HEK293T (cell line): ENCODE measurements around the gene SLC12A8.

Experiments used
- CTCF ChIA-PET: fragments of 350-600 bp; formaldehyde crosslinking; extraction: SDS; loops from one replicate; lab custom pipeline; 2021; ENCODE audit warnings: antibody characterized with exemption, inconsistent platforms; lab: Yijun Ruan, JAX
- POLR2A ChIA-PET: fragments of 350-600 bp; formaldehyde crosslinking; extraction: SDS; loops from one replicate; lab custom pipeline; 2020; ENCODE audit warnings: antibody characterized with exemption, inconsistent platforms; lab: Yijun Ruan, JAX
- DNase-seq: peaks from one replicate; pipeline ENCODE4 v3.0.0; 2012; ENCODE audit warnings: mixed read lengths; ENCODE audit errors: extremely low spot score
- ARNT ChIP-seq: fragments of 450-650 bp; IDR thresholded peaks from 2 replicates; pipeline ENCODE4 v1.6.1; 2017; ENCODE audit warnings: mild to moderate bottlenecking
- BHLHE40 ChIP-seq: fragments of 450-650 bp; IDR thresholded peaks from 2 replicates; pipeline ENCODE4 v1.6.1; 2016; ENCODE audit warnings: mild to moderate bottlenecking, moderate library complexity, borderline replicate concordance
- CTBP1 ChIP-seq: fragments of 450-650 bp; IDR thresholded peaks from 2 replicates; pipeline ENCODE4 v1.6.1; 2016; ENCODE audit warnings: borderline replicate concordance
- ELF4 ChIP-seq: fragments of 450-650 bp; IDR thresholded peaks from 2 replicates; pipeline ENCODE4 v1.6.1; 2017; ENCODE audit warnings: antibody characterized with exemption
- FOXA1 ChIP-seq: fragments of 450-650 bp; IDR thresholded peaks from 2 replicates; pipeline ENCODE4 v1.6.1; 2016; ENCODE audit warnings: mild to moderate bottlenecking
- FOXK2 ChIP-seq: fragments of 450-650 bp; IDR thresholded peaks from 2 replicates; pipeline ENCODE4 v1.6.1; 2016; ENCODE audit warnings: mild to moderate bottlenecking
- FOXM1 ChIP-seq: fragments of 450-650 bp; IDR thresholded peaks from 2 replicates; pipeline ENCODE4 v1.6.1; 2017; ENCODE audit warnings: mild to moderate bottlenecking, borderline replicate concordance
- HDGF ChIP-seq: fragments of 450-650 bp; IDR thresholded peaks from 2 replicates; pipeline ENCODE4 v1.6.1; 2017; ENCODE audit warnings: antibody characterized with exemption, borderline replicate concordance
- L3MBTL2 ChIP-seq: fragments of 450-650 bp; conservative IDR thresholded peaks from 2 replicates; pipeline ENCODE4 v1.6.1; 2016; ENCODE audit warnings: mild to moderate bottlenecking
- LEF1 ChIP-seq: fragments of 450-650 bp; IDR thresholded peaks from 2 replicates; pipeline ENCODE4 v1.6.1; 2017; ENCODE audit warnings: mild to moderate bottlenecking, borderline replicate concordance
- NFRKB ChIP-seq: fragments of 450-650 bp; IDR thresholded peaks from 2 replicates; pipeline ENCODE4 v1.6.1; 2016; ENCODE audit warnings: mild to moderate bottlenecking, moderate library complexity
- PKNOX1 ChIP-seq: fragments of 450-650 bp; IDR thresholded peaks from 2 replicates; pipeline ENCODE4 v1.6.1; 2016
- SP1 ChIP-seq: fragments of 450-650 bp; IDR thresholded peaks from 2 replicates; pipeline ENCODE4 v1.6.1; 2017
- SUZ12 ChIP-seq: fragments of 450-650 bp; IDR thresholded peaks from 2 replicates; pipeline ENCODE4 v1.6.1; 2016; ENCODE audit warnings: mild to moderate bottlenecking
- TARDBP ChIP-seq: fragments of 450-650 bp; IDR thresholded peaks from 2 replicates; pipeline ENCODE4 v1.6.1; 2016
- ZNF384 ChIP-seq: fragments of 450-650 bp; IDR thresholded peaks from 2 replicates; pipeline ENCODE4 v1.6.1; 2016

The SLC12A8 gene

GRCh38 chr3:125051205-125051604 lies 161.3 kb downstream of the SLC12A8 start:
- TF ChIP-seq ARNT (no peak), ELF4 (no peak), SUZ12 (no peak), L3MBTL2 (no peak), SP1 (no peak), FOXK2 (no peak), ZNF384 (no peak), PKNOX1 (no peak), LEF1 (no peak), TARDBP (no peak)
- POLR2A ChIA-PET, result no interaction called here

GRCh38 chr3:125050488-125051090 lies 162.0 kb downstream of the SLC12A8 start:
- POLR2A ChIA-PET, result no interaction called here
- CTCF ChIA-PET, result no interaction called here
- TF ChIP-seq NFRKB, result no peak
- no peak for TF ChIP-seq BHLHE40
- no peak for TF ChIP-seq LEF1
- no peak for TF ChIP-seq ELF4
- no peak for DNase-seq

More at GRCh38 chr3:125051205-125051604, 161.3 kb downstream of the SLC12A8 start:
- DNase-seq, result no peak
- CTCF ChIA-PET, result no interaction called here

GRCh38 chr3:125048282-125048681 lies 164.3 kb downstream of the SLC12A8 start:
- CTCF ChIA-PET, result no interaction called here
- TF ChIP-seq ZNF384, result no peak
- POLR2A ChIA-PET, result no interaction called here
- DNase-seq, result no peak

- ChIA-PET POLR2A (no interaction called here), CTCF (no interaction called here)
- no peak for DNase-seq
- TF ChIP-seq ARNT (no peak), TARDBP (no peak), CTBP1 (no peak), FOXA1 (no peak), ELF4 (no peak), SUZ12 (no peak), HDGF (no peak), ZNF384 (no peak), PKNOX1 (no peak)
These were observed 166.6 kb downstream of the SLC12A8 start for GRCh38 chr3:125045965-125046364.

- ChIA-PET CTCF (no interaction called here), POLR2A (no interaction called here)
- TF ChIP-seq ZNF384, result no peak
- TF ChIP-seq FOXA1, result no peak
- no peak for TF ChIP-seq CTBP1
- TF ChIP-seq HDGF, result no peak
- TF ChIP-seq PKNOX1, result no peak
- TF ChIP-seq NFRKB, result no peak
- no peak for TF ChIP-seq ELF4
- no peak for TF ChIP-seq TARDBP
- no peak for TF ChIP-seq SP1
- no peak for TF ChIP-seq SUZ12
- TF ChIP-seq FOXK2, result no peak
- TF ChIP-seq BHLHE40, result no peak
- no peak for TF ChIP-seq L3MBTL2
- no peak for TF ChIP-seq FOXM1
- no peak for TF ChIP-seq ARNT
- TF ChIP-seq LEF1, result no peak
- no peak for DNase-seq
These were observed 167.4 kb downstream of the SLC12A8 start for GRCh38 chr3:125045194-125045593.

- no peak for DNase-seq
- ChIA-PET CTCF (no interaction called here), POLR2A (no interaction called here)
- TF ChIP-seq FOXA1 (no peak), SUZ12 (no peak), LEF1 (no peak), NFRKB (no peak), FOXK2 (no peak)
These were observed 168.9 kb downstream of the SLC12A8 start for GRCh38 chr3:125043599-125044151.

GRCh38 chr3:125042725-125043406 lies 169.7 kb downstream of the SLC12A8 start:
- ChIA-PET CTCF (no interaction called here), POLR2A (interaction anchor here (0.6 kb wide), 1 partner anchor 10 kb away, joined by 4 read pairs; no protein-coding TSS in a partner anchor)
- DNase-seq, result no peak
- TF ChIP-seq BHLHE40 (no peak), ZNF384 (no peak), ELF4 (no peak), CTBP1 (no peak), L3MBTL2 (no peak), NFRKB (no peak), PKNOX1 (no peak), ARNT (no peak), LEF1 (no peak), FOXK2 (no peak), FOXM1 (no peak), FOXA1 (no peak), SP1 (no peak), SUZ12 (no peak), HDGF (no peak), TARDBP (no peak)
